ENCODE results near the gene CEACAM19. TPM values are rescaled to one million over a fixed set of nuclear protein-coding genes. Genes with fewer than 3 reads are reported as not detected.
A peak's percentile ranks its signal among the peaks of the same experiment; 100 is the strongest.

The CEACAM19 gene
- total and polyA plus RNA-seq, 2 of the 13 experiments (the other 11 are each of a cell fraction or from before 2014, with no cell fraction given) = 1.3 to 4.0 TPM

DNA sequence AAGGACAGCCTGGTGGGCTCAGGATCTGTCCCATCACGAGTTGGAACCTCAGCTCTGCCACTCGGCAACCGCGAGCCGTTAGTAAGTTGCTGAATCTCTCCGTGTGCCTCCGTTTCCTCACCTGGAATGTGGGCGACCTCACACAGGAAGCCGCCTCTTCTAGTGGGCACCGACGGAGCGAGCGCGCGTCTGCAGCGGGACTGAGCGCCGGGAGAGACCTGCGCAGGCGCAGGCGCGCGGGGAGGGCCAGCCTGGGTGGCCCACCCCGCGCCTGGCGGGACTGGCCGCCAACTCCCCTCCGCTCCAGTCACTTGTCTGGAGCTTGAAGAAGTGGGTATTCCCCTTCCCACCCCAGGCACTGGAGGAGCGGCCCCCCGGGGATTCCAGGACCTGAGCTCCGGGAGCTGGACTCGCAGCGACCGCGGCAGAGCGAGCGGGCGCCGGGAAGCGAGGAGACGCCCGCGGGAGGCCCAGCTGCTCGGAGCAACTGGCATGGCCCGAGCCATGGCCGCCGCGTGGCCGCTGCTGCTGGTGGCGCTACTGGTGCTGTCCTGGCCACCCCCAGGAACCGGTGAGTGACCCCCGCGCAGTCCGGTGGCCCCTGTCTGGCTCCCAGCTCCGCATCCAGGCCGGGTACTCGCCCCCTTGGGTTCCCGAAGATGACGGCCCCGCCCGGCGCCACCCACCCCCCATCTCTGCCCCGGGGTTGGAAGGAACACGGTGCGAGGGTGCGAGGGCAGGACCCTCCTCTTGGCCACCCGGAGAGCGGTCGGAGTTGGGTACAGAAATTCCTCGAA lies 27.5 kb upstream of the CEACAM19 start, which contains the start of gene PVR (continued):
- TF ChIP-seq TOPORS (CRISPR knock-in tag; IDR thresholded peaks at IDR 0.05) (peak; percentile 36; the same call in 1 of the 2 replicates), NFRKB (IDR thresholded peaks at IDR 0.05) (no peak), ZNF75D (CRISPR knock-in tag; IDR thresholded peaks at IDR 0.05; ENCODE audit: borderline replicate concordance) (no peak), PRPF4 (IDR thresholded peaks at IDR 0.05; ENCODE audit: low read depth, low read length, poor library complexity, severe bottlenecking) (no peak), CBFB (CRISPR knock-in tag; IDR thresholded peaks at IDR 0.05) (0 out of 2 replicates have a peak, but pooled peaks have one; percentile 39), ZSCAN22 (CRISPR knock-in tag; IDR thresholded peaks at IDR 0.05) (0 out of 2 replicates have a peak, but pooled peaks have one; percentile 24), SPEN (CRISPR knock-in tag; IDR thresholded peaks at IDR 0.05; ENCODE audit: low read depth) (peak; percentile 63; the same call in 1 of the 2 replicates), ZNF547 (CRISPR knock-in tag; IDR thresholded peaks at IDR 0.05) (peak; percentile 59; the same call in 1 of the 2 replicates), ZNF441 (CRISPR knock-in tag; IDR thresholded peaks at IDR 0.05; ENCODE audit: borderline replicate concordance) (no peak), POLR2AphosphoS2 (IDR thresholded peaks at IDR 0.05; ENCODE audit: low read depth, low read length) (no peak), RFX1 (IDR thresholded peaks at IDR 0.05) (no peak), ZNF138 (CRISPR knock-in tag; IDR thresholded peaks at IDR 0.05; ENCODE audit: low read depth) (no peak), ZNF598 (CRISPR knock-in tag; IDR thresholded peaks at IDR 0.05; ENCODE audit: borderline replicate concordance) (peak; percentile 73; the same call in 1 of the 2 replicates), HHEX (CRISPR knock-in tag; IDR thresholded peaks at IDR 0.05) (no peak)
- TF ChIP-seq, protein P1, sequence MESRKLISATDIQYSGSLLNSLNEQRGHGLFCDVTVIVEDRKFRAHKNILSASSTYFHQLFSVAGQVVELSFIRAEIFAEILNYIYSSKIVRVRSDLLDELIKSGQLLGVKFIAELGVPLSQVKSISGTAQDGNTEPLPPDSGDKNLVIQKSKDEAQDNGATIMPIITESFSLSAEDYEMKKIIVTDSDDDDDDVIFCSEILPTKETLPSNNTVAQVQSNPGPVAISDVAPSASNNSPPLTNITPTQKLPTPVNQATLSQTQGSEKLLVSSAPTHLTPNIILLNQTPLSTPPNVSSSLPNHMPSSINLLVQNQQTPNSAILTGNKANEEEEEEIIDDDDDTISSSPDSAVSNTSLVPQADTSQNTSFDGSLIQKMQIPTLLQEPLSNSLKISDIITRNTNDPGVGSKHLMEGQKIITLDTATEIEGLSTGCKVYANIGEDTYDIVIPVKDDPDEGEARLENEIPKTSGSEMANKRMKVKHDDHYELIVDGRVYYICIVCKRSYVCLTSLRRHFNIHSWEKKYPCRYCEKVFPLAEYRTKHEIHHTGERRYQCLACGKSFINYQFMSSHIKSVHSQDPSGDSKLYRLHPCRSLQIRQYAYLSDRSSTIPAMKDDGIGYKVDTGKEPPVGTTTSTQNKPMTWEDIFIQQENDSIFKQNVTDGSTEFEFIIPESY (CRISPR knock-in tag; IDR thresholded peaks at IDR 0.05) = no peak
- TF ChIP-seq, protein P2, sequence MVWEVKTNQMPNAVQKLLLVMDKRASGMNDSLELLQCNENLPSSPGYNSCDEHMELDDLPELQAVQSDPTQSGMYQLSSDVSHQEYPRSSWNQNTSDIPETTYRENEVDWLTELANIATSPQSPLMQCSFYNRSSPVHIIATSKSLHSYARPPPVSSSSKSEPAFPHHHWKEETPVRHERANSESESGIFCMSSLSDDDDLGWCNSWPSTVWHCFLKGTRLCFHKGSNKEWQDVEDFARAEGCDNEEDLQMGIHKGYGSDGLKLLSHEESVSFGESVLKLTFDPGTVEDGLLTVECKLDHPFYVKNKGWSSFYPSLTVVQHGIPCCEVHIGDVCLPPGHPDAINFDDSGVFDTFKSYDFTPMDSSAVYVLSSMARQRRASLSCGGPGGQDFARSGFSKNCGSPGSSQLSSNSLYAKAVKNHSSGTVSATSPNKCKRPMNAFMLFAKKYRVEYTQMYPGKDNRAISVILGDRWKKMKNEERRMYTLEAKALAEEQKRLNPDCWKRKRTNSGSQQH (CRISPR knock-in tag; IDR thresholded peaks at IDR 0.05; ENCODE audit: low read depth) = peak; percentile 51; the same call in 1 of the 2 replicates
- TF ChIP-seq, protein P3, sequence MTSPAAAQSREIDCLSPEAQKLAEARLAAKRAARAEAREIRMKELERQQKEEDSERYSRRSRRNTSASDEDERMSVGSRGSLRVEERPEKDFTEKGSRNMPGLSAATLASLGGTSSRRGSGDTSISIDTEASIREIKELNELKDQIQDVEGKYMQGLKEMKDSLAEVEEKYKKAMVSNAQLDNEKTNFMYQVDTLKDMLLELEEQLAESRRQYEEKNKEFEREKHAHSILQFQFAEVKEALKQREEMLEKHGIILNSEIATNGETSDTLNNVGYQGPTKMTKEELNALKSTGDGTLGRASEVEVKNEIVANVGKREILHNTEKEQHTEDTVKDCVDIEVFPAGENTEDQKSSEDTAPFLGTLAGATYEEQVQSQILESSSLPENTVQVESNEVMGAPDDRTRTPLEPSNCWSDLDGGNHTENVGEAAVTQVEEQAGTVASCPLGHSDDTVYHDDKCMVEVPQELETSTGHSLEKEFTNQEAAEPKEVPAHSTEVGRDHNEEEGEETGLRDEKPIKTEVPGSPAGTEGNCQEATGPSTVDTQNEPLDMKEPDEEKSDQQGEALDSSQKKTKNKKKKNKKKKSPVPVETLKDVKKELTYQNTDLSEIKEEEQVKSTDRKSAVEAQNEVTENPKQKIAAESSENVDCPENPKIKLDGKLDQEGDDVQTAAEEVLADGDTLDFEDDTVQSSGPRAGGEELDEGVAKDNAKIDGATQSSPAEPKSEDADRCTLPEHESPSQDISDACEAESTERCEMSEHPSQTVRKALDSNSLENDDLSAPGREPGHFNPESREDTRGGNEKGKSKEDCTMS (CRISPR knock-in tag; conservative IDR thresholded peaks at IDR 0.05) = no peak
